Fibroblast of lung (primary cell): Measurements from ENCODE around the gene NFATC2IP. TPM values are rescaled to one million over a fixed set of nuclear protein-coding genes. Genes with fewer than 3 reads are reported as not detected.

Experiments
- DNase-seq, 2 donors: peaks; one replicate each; pipeline versions ENCODE4 v3.0.0 to v3.0.0-alpha.2; 2010; ENCODE audit warnings: low read depth in 2 of 2
- H2AFZ ChIP-seq: 2 replicates; pipeline ENCODE4 v1.5.1; 2012; ENCODE audit warnings: low read length, control low read depth, inconsistent platforms
- H3K27ac ChIP-seq: 2 replicates; pipeline ENCODE4 v1.5.1; 2011; ENCODE audit warnings: low read length, control low read depth; ENCODE audit not compliant: insufficient read depth
- H3K27me3 ChIP-seq: 2 replicates; pipeline ENCODE4 v1.5.1; 2011; ENCODE audit warnings: mild to moderate bottlenecking, low read length; ENCODE audit not compliant: control insufficient read depth, insufficient read depth
- H3K36me3 ChIP-seq: 2 replicates; pipeline ENCODE4 v1.5.1; 2011; ENCODE audit warnings: low read length; ENCODE audit not compliant: control insufficient read depth, insufficient read depth
- H3K4me1 ChIP-seq: 2 replicates; pipeline ENCODE4 v1.5.1; 2011; ENCODE audit warnings: low read length; ENCODE audit not compliant: control insufficient read depth, insufficient read depth; ENCODE audit errors: extremely low read depth
- H3K4me2 ChIP-seq: 2 replicates; pipeline ENCODE4 v1.5.1; 2011; ENCODE audit warnings: low read length, control low read depth; ENCODE audit not compliant: insufficient read depth; ENCODE audit errors: extremely low read depth
- H3K4me3 ChIP-seq, 4 experiments: fragments of 200-600 bp in 1 of 4; sonication (generic) in 1 of 4; replicated peaks in 1 of 4; 2 replicates each; pipeline ENCODE4 v1.5.1; 2011 to 2016; ENCODE audit warnings: low read length in 4 of 4, low read depth in 3 of 4, mild to moderate bottlenecking in 3 of 4, control low read depth in 2 of 4, inconsistent platforms in 1 of 4, mixed read lengths in 1 of 4; ENCODE audit not compliant: insufficient read depth in 1 of 4; ENCODE audit errors: control extremely low read depth in 1 of 4
- H3K79me2 ChIP-seq: 2 replicates; pipeline ENCODE4 v1.5.1; 2012; ENCODE audit warnings: mild to moderate bottlenecking, low read length, inconsistent platforms; ENCODE audit not compliant: control insufficient read depth, insufficient read depth
- H3K9ac ChIP-seq: 2 replicates; pipeline ENCODE4 v1.5.1; 2011; ENCODE audit warnings: mild to moderate bottlenecking, low read length, control low read depth; ENCODE audit not compliant: insufficient read depth
- H3K9me3 ChIP-seq: 2 replicates; pipeline ENCODE4 v1.5.1; 2012; ENCODE audit warnings: low read depth, low read length; ENCODE audit not compliant: control insufficient read depth, insufficient read depth
- H4K20me1 ChIP-seq: 2 replicates; pipeline ENCODE4 v1.5.1; 2011; ENCODE audit warnings: low read length; ENCODE audit not compliant: control insufficient read depth, insufficient read depth; ENCODE audit errors: extremely low read depth
- CTCF ChIP-seq, 2 donors: IDR thresholded peaks in 1 of 2; conservative IDR thresholded peaks in 1 of 2; 1 replicate in 1 of 2; 2 replicates in 1 of 2; pipeline ENCODE4 v1.5.1; 2011 to 2012; ENCODE audit warnings: low read length in 2 of 2, control low read depth in 1 of 2, inconsistent platforms in 1 of 2, low read depth in 1 of 2, mild to moderate bottlenecking in 1 of 2
- EZH2 ChIP-seq: IDR thresholded peaks from 2 replicates; pipeline ENCODE4 v1.5.1; 2012; ENCODE audit warnings: low read length, control low read depth, mild to moderate bottlenecking; ENCODE audit errors: missing control alignments
- polyA plus RNA-seq, 2 donors: library from polyadenylated mRNA; depleted of rRNA in 1 of 2; stranded (reverse) in 1 of 2; unstranded in 1 of 2; fragments of >200 nt; gene quantifications; 2 replicates each; pipeline ENCODE4 v1.2.1, GENCODE V29; 2011 to 2012; ENCODE audit warnings: missing spikeins in 1 of 2
- total RNA-seq: library from RNA; depleted of rRNA; stranded (reverse); fragments of >200 nt; gene quantifications from 2 replicates; pipeline ENCODE4 v1.2.1, GENCODE V29; 2014

The NFATC2IP gene
- total and polyA plus RNA-seq, 2 donors (not counting 1 experiment from before 2014, with no cell fraction given): 16.0 to 25.6 TPM

DNA sequence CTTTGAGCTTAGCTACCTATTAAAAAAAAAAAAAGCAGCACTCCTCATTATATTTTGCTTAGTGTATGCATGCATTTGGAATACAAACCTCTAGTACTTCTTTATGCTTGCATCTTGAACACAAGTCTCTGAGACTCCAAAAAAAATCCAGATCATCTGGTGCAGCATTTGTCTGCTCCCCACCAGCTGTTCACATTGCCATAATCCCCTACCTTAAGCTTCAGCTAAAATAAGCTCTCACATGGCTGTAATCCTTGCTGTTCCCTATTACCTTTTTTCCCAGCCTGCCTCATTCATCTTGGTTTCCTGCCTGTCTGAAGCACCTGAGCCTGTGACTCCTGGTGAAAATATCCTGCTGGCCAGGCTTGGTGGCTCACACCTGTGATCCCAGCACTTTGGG lies 7.5 kb upstream of the NFATC2IP start:
- no peaks in the 10 kb centered on the region for H3K9me3 ChIP-seq
- peaks cover 5% of the 10 kb centered on the region for H3K4me1 ChIP-seq

DNA sequence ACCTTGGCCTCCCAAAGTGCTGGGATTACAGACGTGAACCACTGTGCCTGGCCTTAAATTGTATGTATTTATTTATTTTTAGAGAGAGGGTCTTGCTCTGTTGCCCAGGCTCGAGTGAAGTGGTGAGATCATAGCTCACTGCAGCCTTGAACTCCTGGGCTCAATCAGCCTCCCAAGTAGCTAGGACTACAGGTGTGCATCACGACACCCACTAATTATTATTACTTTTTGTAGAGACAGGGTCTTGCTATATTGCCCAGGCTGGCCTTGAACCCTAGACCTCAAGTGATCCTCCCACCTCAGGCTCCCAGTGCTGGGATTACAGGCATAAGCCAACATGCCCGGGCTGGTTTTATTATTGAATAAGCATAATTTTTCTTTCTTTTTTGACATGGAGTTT lies 4.1 kb upstream of the NFATC2IP start:
- no peaks in the 10 kb centered on the region for H4K20me1 ChIP-seq
- no peak overlapping the region for H3K4me3 ChIP-seq
- no peaks in the 10 kb centered on the region for H3K36me3 ChIP-seq
- H3K79me2 ChIP-seq: peaks cover 5% of the 10 kb centered on the region
- H3K4me2 ChIP-seq: no peak overlapping the region
- H2AFZ ChIP-seq: no peak overlapping the region
- no peak overlapping the region for H3K9ac ChIP-seq
- DNase-seq: no peak
- no peaks in the 10 kb centered on the region for H3K27me3 ChIP-seq
- H3K4me1 ChIP-seq: peaks cover 5% of the 10 kb centered on the region
- H3K9me3 ChIP-seq: no peaks in the 10 kb centered on the region
- no peak overlapping the region for H3K27ac ChIP-seq
- TF ChIP-seq CTCF (conservative IDR thresholded peaks at IDR 0.05 in 1 of 2, IDR thresholded peaks at IDR 0.05 in 1 of 2; ENCODE audit: low read depth in 1 of 2, low read length in 2 of 2) (no peak), EZH2 (no peak)

More for the DNA sequence above, 7.5 kb upstream of the NFATC2IP start:
- no peak overlapping the region for H3K9ac ChIP-seq
- no peaks in the 10 kb centered on the region for H3K36me3 ChIP-seq
- no peaks in the 10 kb centered on the region for H4K20me1 ChIP-seq
- no peak overlapping the region for H2AFZ ChIP-seq
- H3K79me2 ChIP-seq: no peaks in the 10 kb centered on the region
- H3K4me3 ChIP-seq: no peak overlapping the region
- H3K4me2 ChIP-seq: no peak overlapping the region
- DNase-seq: no peak
- no peaks in the 10 kb centered on the region for H3K27me3 ChIP-seq
- no peak for TF ChIP-seq CTCF (conservative IDR thresholded peaks at IDR 0.05 in 1 of 2, IDR thresholded peaks at IDR 0.05 in 1 of 2; ENCODE audit: low read depth in 1 of 2, low read length in 2 of 2)
- TF ChIP-seq EZH2: no peak
- no peak overlapping the region for H3K27ac ChIP-seq

- Histone ChIP-seq H3K4me2 (peak overlapping the region; percentile 94), H2AFZ (peak overlapping the region; percentile 57), H3K4me3 (peak overlapping the region; percentile 75 to 89 (median 84)), H3K36me3 (peaks cover 7% of the 10 kb centered on the region), H4K20me1 (peaks cover 2% of the 10 kb centered on the region), H3K79me2 (peaks cover 11% of the 10 kb centered on the region), H3K27ac (peak overlapping the region; percentile 65), H3K4me1 (no peaks in the 10 kb centered on the region), H3K9me3 (no peaks in the 10 kb centered on the region), H3K27me3 (no peaks in the 10 kb centered on the region), H3K9ac (peak overlapping the region; percentile 69)
- TF ChIP-seq EZH2 (no peak), CTCF (conservative IDR thresholded peaks at IDR 0.05 in 1 of 2, IDR thresholded peaks at IDR 0.05 in 1 of 2; ENCODE audit: low read depth in 1 of 2, low read length in 2 of 2) (no peak)
- no peak for DNase-seq
Observed at GRCh38 chr16:28951410-28951943, 740 bp downstream of the NFATC2IP start.
